ENCODE data around the gene SLFN14.

DNA sequence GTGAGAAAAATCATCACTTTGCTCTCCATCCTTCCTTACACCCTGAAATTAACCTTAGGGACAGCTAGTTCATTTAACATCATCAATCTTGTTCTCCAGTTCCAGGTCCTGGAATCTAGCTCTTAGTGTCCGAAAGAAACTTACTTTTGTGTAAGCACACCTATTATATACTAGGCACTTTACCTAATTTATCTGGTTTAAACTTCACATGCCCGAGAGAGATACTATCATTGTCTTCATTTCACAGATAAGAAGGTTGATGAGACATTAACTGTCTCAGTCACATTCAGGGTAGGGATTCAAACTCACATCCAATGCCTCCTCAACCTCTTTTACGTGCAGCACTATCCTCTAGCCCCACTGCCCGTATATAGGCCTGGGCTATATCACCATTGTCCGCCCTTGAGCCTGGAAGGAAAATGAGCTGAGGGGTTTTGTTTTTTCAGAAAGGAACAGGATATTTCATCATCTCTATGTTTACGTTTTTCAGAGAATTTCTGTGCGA, 26.0 kb upstream of the SLFN14 start:
- TF ChIP-seq, protein P1, sequence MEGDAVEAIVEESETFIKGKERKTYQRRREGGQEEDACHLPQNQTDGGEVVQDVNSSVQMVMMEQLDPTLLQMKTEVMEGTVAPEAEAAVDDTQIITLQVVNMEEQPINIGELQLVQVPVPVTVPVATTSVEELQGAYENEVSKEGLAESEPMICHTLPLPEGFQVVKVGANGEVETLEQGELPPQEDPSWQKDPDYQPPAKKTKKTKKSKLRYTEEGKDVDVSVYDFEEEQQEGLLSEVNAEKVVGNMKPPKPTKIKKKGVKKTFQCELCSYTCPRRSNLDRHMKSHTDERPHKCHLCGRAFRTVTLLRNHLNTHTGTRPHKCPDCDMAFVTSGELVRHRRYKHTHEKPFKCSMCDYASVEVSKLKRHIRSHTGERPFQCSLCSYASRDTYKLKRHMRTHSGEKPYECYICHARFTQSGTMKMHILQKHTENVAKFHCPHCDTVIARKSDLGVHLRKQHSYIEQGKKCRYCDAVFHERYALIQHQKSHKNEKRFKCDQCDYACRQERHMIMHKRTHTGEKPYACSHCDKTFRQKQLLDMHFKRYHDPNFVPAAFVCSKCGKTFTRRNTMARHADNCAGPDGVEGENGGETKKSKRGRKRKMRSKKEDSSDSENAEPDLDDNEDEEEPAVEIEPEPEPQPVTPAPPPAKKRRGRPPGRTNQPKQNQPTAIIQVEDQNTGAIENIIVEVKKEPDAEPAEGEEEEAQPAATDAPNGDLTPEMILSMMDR (IDR thresholded peaks at IDR 0.05), result no peak
- no peak for TF ChIP-seq POLR2A (IDR thresholded peaks at IDR 0.05)

Data from right lobe of liver (tissue), 4 donors.